Activated T-cell treated with anti-CD3 and anti-CD28 coated beads, Interleukin-2, amount 50 U/mL, for 72 hours (primary cell): ENCODE data around the gene PPARGC1A. TPM values are rescaled to one million over a fixed set of nuclear protein-coding genes. Genes with fewer than 3 reads are reported as not detected.

ENCODE experiments used
- ATAC-seq, 2 donors: fragments of 150-1000 bp; cut with Tn5 transposase; replicated peaks in 1 of 2; 2 replicates each; pipeline ENCODE4 v1.10.0; 2021; ENCODE audit warnings: moderate library complexity in 2 of 2, mild to moderate bottlenecking in 1 of 2
- DNase-seq, 2 donors: peaks; one replicate each; pipeline ENCODE4 v3.0.0; 2021 to 2022; ENCODE audit warnings: mixed read lengths in 1 of 2
- H3K27ac Mint-ChIP-seq: one replicate; pipeline ENCODE4 v1.8.0; 2022; ENCODE audit warnings: mild to moderate bottlenecking, moderate library complexity, mixed read lengths
- H3K27me3 Mint-ChIP-seq: one replicate; pipeline ENCODE4 v1.8.0; 2022; ENCODE audit warnings: low read depth, mixed read lengths
- H3K36me3 Mint-ChIP-seq, 2 donors: one replicate each; pipeline ENCODE4 v1.8.0; 2022; ENCODE audit warnings: mixed read lengths in 2 of 2, mild to moderate bottlenecking in 1 of 2; ENCODE audit not compliant: insufficient read depth in 2 of 2
- H3K4me1 Mint-ChIP-seq: one replicate; pipeline ENCODE4 v1.8.0; 2022; ENCODE audit warnings: low read depth, mixed read lengths
- H3K4me3 Mint-ChIP-seq, 2 donors: one replicate each; pipeline ENCODE4 v1.8.0; 2022; ENCODE audit warnings: mild to moderate bottlenecking in 2 of 2, mixed read lengths in 2 of 2, moderate library complexity in 2 of 2
- H3K9me3 Mint-ChIP-seq, 2 donors: one replicate each; pipeline ENCODE4 v1.8.0; 2022; ENCODE audit warnings: mixed read lengths in 2 of 2
- total RNA-seq, 2 donors: library from RNA; stranded (reverse); gene quantifications; one replicate each; pipeline ENCODE4 v1.2.3, GENCODE V29; 2022

Gene PPARGC1A
- total RNA-seq, 2 donors from 2014 or later = not detected

GRCh38 chr4:23922541-23923111 lies 32.8 kb upstream of the PPARGC1A start:
- H3K4me1 Mint-ChIP-seq = no peaks in the 10 kb centered on the region
- no peak for DNase-seq
- peaks cover 6 to 7% of the 10 kb centered on the region in 2 donors for H3K9me3 Mint-ChIP-seq
- H3K4me3 Mint-ChIP-seq = no peak overlapping the region
- no peak overlapping the region for H3K27ac Mint-ChIP-seq
- ATAC-seq = no peak
- no peaks in the 10 kb centered on the region for H3K36me3 Mint-ChIP-seq
- H3K27me3 Mint-ChIP-seq = no peaks in the 10 kb centered on the region

- no peaks in the 10 kb centered on the region for H3K27me3 Mint-ChIP-seq
- no peak for ATAC-seq
- H3K27ac Mint-ChIP-seq = no peak overlapping the region
- H3K9me3 Mint-ChIP-seq = peaks cover 6 to 7% of the 10 kb centered on the region in 2 donors
- H3K36me3 Mint-ChIP-seq = no peaks in the 10 kb centered on the region
- no peak for DNase-seq
- H3K4me3 Mint-ChIP-seq = no peak overlapping the region
- no peaks in the 10 kb centered on the region for H3K4me1 Mint-ChIP-seq
Measured at GRCh38 chr4:23922013-23922412, 32.2 kb upstream of the PPARGC1A start.

DNA sequence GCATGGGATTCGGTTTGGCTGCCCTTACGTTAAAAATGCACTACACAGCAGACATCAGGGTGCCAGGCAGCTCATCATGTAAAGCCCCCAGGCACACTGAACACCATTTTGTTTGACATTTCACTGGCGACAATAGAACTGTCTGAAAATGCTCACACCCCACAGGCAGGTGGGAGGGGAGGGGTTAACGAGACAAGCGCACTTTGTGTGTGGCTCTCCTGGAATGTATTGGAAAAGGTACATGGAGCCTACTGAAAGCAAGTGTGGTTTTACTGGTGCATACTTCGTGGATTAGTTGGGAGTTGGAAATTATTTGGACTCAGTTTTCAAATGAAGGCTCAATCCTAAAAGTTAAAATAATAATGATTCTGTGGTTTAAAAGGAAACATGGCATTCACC lies 31.6 kb upstream of the PPARGC1A start:
- H3K27me3 Mint-ChIP-seq = no peaks in the 10 kb centered on the region
- H3K27ac Mint-ChIP-seq = no peak overlapping the region
- no peaks in the 10 kb centered on the region for H3K36me3 Mint-ChIP-seq
- DNase-seq (no peak), ATAC-seq (no peak)
- no peaks in the 10 kb centered on the region for H3K4me1 Mint-ChIP-seq
- peaks cover 2 to 7% of the 10 kb centered on the region in 2 donors for H3K9me3 Mint-ChIP-seq
- H3K4me3 Mint-ChIP-seq = no peak overlapping the region

- no peaks in the 10 kb centered on the region for H3K4me1 Mint-ChIP-seq
- ATAC-seq = no peak
- peaks cover 0 to 3% of the 10 kb centered on the region in 2 donors for H3K9me3 Mint-ChIP-seq
- no peak overlapping the region for H3K4me3 Mint-ChIP-seq
- no peak overlapping the region for H3K27ac Mint-ChIP-seq
- no peak for DNase-seq
- H3K36me3 Mint-ChIP-seq = no peaks in the 10 kb centered on the region
- H3K27me3 Mint-ChIP-seq = no peaks in the 10 kb centered on the region
Measured at GRCh38 chr4:23920716-23921446, 31.0 kb upstream of the PPARGC1A start.

GRCh38 chr4:23920296-23920695 lies 30.4 kb upstream of the PPARGC1A start:
- Mint-ChIP-seq H3K36me3 (no peaks in the 10 kb centered on the region), H3K27ac (no peak overlapping the region), H3K4me3 (no peak overlapping the region), H3K27me3 (no peaks in the 10 kb centered on the region), H3K9me3 (peaks cover 0 to 3% of the 10 kb centered on the region in 2 donors), H3K4me1 (no peaks in the 10 kb centered on the region)
- no peak for ATAC-seq
- DNase-seq = no peak

GRCh38 chr4:23916282-23916681 lies 26.4 kb upstream of the PPARGC1A start:
- Mint-ChIP-seq H3K27ac (no peak overlapping the region), H3K36me3 (no peaks in the 10 kb centered on the region), H3K9me3 (no peaks in the 10 kb centered on the region), H3K27me3 (no peaks in the 10 kb centered on the region), H3K4me1 (no peaks in the 10 kb centered on the region), H3K4me3 (no peak overlapping the region)
- ATAC-seq (no peak), DNase-seq (no peak)

DNA sequence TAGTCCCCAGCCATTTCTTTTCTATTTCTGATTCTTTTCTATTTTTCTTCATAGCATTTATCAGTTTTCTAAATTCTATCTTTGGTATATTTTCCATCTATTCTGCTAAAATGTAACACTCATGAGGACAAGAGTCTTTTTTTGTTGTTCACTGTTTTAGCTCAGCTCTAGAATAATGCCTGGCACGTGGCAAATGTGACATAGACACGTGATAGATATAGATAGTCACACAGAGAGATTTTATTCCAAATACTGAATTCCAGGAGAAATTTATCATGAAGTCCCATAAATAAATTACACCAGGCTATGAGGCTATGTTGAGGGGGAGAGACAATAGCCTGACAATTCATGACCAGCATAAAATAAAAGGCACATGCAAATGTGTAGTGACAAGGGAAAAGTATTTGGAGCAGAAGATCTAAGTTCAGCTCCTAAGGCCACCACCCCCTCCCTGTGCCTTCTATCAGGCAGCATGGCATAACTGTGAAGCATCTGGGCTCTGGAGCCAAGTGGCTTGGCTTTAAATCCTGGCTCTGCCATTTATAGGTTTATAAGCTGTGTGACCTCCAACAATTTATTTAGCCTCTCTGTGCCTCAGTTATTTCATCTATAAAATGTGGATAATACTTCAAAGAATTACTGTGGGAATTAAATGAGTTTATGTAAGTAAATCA lies 25.7 kb upstream of the PPARGC1A start:
- Mint-ChIP-seq H3K4me1 (no peaks in the 10 kb centered on the region), H3K4me3 (no peak overlapping the region), H3K27me3 (no peaks in the 10 kb centered on the region), H3K36me3 (no peaks in the 10 kb centered on the region), H3K9me3 (no peaks in the 10 kb centered on the region), H3K27ac (no peak overlapping the region)
- no peak for ATAC-seq
- DNase-seq = no peak

GRCh38 chr4:23911675-23912455 lies 22.0 kb upstream of the PPARGC1A start:
- no peaks in the 10 kb centered on the region for H3K27me3 Mint-ChIP-seq
- H3K27ac Mint-ChIP-seq = no peak overlapping the region
- no peaks in the 10 kb centered on the region for H3K36me3 Mint-ChIP-seq
- H3K4me3 Mint-ChIP-seq = no peak overlapping the region
- no peaks in the 10 kb centered on the region for H3K4me1 Mint-ChIP-seq
- no peak for DNase-seq
- no peaks in the 10 kb centered on the region for H3K9me3 Mint-ChIP-seq
- ATAC-seq = no peak

GRCh38 chr4:23909671-23910070 lies 19.8 kb upstream of the PPARGC1A start:
- Mint-ChIP-seq H3K9me3 (no peaks in the 10 kb centered on the region), H3K4me1 (no peaks in the 10 kb centered on the region), H3K27ac (no peak overlapping the region), H3K4me3 (no peak overlapping the region), H3K27me3 (no peaks in the 10 kb centered on the region), H3K36me3 (no peaks in the 10 kb centered on the region)
- DNase-seq = no peak
- ATAC-seq = no peak

GRCh38 chr4:23906839-23907238 lies 17.0 kb upstream of the PPARGC1A start:
- Mint-ChIP-seq H3K4me3 (no peak overlapping the region), H3K27me3 (no peaks in the 10 kb centered on the region), H3K27ac (no peak overlapping the region), H3K36me3 (no peaks in the 10 kb centered on the region), H3K4me1 (no peaks in the 10 kb centered on the region), H3K9me3 (peaks cover 0 to 2% of the 10 kb centered on the region in 2 donors)
- ATAC-seq (no peak), DNase-seq (no peak)

DNA sequence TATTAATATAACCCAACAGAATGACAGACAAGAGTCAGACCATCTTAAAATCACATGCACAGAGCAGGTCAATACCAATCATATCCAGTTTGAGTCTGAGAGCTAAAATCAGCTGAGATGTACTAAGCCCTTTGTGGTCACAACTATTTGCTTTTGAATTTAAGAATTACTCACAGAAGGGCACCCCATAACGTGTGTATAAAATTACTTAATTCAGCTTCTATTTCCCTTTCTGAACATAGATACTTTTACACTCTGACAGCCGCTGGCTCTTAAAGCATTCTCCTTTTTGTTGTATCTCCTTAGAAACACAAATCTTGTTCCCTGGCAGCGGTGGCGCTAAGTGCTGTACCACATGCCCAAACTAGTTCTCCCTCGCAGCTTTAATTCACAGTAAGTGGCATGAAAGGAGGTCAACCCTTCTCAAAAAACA lies 14.8 kb upstream of the PPARGC1A start:
- H3K36me3 Mint-ChIP-seq = no peaks in the 10 kb centered on the region
- no peaks in the 10 kb centered on the region for H3K27me3 Mint-ChIP-seq
- H3K4me3 Mint-ChIP-seq = no peak overlapping the region
- DNase-seq (no peak), ATAC-seq (no peak)
- H3K27ac Mint-ChIP-seq = no peak overlapping the region
- peaks cover 0 to 2% of the 10 kb centered on the region in 2 donors for H3K9me3 Mint-ChIP-seq
- no peaks in the 10 kb centered on the region for H3K4me1 Mint-ChIP-seq

DNA sequence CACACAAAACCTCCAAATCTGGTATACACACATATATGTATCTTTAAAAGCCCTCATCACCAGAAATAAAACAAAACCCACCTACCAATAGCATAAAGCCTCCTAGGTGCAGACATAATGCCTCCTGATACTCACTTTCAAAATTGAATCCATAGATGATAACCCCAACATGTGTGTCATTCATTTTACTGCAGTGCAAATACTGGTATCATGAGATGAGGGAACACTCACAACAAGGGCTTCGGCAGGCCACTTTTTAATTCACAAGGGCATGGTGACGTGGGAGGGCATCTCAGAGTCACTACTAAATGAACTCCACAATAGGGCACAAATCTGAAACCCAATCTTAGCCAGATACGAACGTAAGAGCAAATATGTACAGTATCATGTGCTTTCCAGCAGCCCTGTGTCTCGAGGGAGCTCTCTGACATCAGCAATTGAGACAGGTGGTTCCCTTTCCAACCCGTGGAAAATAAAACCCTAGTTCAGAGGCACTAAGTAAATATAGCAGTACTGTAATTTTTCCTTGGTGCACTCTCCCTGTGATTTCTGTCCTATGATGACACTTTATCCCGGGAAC lies 14.1 kb upstream of the PPARGC1A start:
- no peak for ATAC-seq

More for the DNA sequence above, 14.1 kb upstream of the PPARGC1A start:
- no peak overlapping the region for H3K4me3 Mint-ChIP-seq
- no peaks in the 10 kb centered on the region for H3K27me3 Mint-ChIP-seq
- no peaks in the 10 kb centered on the region for H3K36me3 Mint-ChIP-seq
- peaks cover 0 to 2% of the 10 kb centered on the region in 2 donors for H3K9me3 Mint-ChIP-seq
- DNase-seq = no peak
- H3K27ac Mint-ChIP-seq = no peak overlapping the region
- no peaks in the 10 kb centered on the region for H3K4me1 Mint-ChIP-seq
